GM21737 (cell line): ENCODE data around the gene CHGA.

Source experiments
- ATAC-seq: cut with Tn5 transposase; IDR thresholded peaks from one replicate; pipeline ENCODE4 v1.9.1; 2021; ENCODE audit warnings: mild to moderate bottlenecking, moderate library complexity; ENCODE audit not compliant: unreplicated experiment

Gene CHGA

GRCh38 chr14:92903359-92903758 lies 19.6 kb upstream of the CHGA start:
- ATAC-seq: no peak

- ATAC-seq: no peak
Observed at GRCh38 chr14:92905667-92906066, 17.3 kb upstream of the CHGA start.

GRCh38 chr14:92906420-92906819 lies 16.5 kb upstream of the CHGA start:
- no peak for ATAC-seq

- no peak for ATAC-seq
Observed at GRCh38 chr14:92906823-92907222, 16.1 kb upstream of the CHGA start.

DNA sequence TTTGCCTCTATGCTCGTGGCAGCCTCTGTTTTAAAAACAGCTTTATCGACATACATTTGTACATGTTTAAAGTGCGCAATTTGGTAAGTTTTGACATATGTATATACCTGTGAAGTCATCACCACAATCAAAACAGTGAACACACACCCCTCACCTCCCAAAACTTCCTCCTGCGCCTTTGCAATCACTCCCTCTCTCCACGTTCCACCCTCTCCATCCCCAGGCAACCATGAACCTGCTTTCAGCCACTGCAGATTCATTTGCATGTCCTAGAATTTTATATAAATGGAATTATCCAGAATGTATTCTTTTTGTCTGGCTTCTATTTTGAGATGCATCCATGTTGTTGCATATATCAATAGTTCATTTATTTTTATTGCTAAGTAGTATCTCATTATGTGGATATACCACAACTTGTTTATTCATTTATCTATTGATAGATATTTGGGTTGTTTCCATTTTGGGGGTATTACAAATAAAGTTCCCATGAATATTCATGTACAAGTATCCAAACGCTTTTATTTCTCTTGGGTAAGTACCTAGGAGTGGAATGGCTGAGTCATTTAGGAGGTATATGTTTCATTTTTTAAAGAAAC lies 15.5 kb upstream of the CHGA start:
- no peak for ATAC-seq

DNA sequence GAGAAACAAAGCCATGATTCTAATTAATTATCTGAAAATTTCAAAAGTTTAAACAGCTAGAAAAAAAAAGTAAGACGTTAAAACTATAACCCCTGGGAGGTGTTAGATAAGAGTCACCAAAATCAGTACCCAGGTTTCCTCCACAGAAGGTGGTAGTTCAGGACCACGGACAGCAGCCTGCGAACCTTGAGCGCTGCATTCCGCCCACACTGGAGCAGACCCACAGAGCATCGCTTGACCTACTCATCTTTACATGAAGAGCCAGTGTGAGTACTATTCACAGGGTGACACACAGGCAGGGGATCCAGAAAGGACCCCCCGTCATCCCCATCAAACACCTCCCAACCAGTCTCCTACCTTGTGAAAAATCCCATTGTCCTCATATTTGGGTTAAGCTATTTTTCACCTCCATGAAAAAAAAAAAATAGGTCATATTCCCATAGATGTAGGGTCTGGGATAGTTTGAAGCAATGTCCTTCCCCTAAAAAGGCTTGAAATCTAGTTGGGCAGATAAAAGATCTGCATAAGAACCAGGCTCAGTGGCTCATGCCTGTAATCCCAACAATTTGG lies 8.8 kb upstream of the CHGA start:
- no peak for ATAC-seq

GRCh38 chr14:92916201-92916600 lies 6.7 kb upstream of the CHGA start:
- ATAC-seq: no peak

GRCh38 chr14:92917041-92917940 lies 5.7 kb upstream of the CHGA start:
- ATAC-seq: no peak

GRCh38 chr14:92917956-92918355 lies 5.0 kb upstream of the CHGA start:
- no peak for ATAC-seq

DNA sequence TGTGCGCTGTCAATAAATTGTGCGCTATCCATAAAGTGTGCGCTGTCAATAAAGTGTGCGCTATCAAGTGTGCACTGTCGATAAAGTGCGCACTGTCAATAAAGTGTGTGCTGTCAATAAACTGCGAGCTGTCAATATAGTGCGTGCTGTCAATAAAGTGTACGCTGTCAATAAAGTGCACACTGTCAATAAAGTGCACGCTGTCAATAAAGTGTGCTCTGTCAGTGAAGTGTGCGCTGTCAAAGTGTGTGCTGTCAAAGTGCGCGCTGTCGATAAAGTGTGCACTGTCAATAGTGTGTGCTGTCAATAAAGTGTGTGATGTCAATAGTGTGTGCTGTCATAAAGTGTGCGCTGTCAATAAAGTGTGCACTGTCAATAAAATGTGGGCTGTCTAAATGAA lies 2.9 kb upstream of the CHGA start:
- ATAC-seq: no peak

- no peak for ATAC-seq
Observed at GRCh38 chr14:92922155-92922735, 705 bp upstream of the CHGA start.

GRCh38 chr14:92923744-92924103 lies 774 bp downstream of the CHGA start:
- ATAC-seq: no peak

GRCh38 chr14:92924247-92924646 lies 1.3 kb downstream of the CHGA start:
- no peak for ATAC-seq

- ATAC-seq: no peak
Observed at GRCh38 chr14:92925446-92925845, 2.5 kb downstream of the CHGA start.

GRCh38 chr14:92926180-92926845 lies 3.4 kb downstream of the CHGA start:
- no peak for ATAC-seq

DNA sequence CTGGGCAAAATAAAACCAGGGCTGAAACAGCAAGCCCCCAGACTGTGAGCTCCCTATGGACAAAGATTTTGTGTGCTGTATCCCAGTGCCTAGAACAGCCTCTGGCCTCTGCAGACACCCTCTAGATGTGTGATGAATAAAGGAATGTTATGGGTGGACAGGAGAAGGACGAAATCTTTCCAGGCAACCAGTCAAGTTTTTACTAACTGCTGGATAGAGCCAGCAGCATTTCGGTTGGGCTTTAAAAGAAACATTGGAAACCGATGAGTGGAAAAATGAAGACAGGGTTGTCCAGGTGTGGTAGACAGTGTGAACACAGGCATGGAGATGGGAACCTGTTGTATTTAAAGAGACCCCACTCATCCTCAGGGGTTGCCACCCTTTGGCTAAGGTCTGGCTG lies 4.0 kb downstream of the CHGA start:
- no peak for ATAC-seq

DNA sequence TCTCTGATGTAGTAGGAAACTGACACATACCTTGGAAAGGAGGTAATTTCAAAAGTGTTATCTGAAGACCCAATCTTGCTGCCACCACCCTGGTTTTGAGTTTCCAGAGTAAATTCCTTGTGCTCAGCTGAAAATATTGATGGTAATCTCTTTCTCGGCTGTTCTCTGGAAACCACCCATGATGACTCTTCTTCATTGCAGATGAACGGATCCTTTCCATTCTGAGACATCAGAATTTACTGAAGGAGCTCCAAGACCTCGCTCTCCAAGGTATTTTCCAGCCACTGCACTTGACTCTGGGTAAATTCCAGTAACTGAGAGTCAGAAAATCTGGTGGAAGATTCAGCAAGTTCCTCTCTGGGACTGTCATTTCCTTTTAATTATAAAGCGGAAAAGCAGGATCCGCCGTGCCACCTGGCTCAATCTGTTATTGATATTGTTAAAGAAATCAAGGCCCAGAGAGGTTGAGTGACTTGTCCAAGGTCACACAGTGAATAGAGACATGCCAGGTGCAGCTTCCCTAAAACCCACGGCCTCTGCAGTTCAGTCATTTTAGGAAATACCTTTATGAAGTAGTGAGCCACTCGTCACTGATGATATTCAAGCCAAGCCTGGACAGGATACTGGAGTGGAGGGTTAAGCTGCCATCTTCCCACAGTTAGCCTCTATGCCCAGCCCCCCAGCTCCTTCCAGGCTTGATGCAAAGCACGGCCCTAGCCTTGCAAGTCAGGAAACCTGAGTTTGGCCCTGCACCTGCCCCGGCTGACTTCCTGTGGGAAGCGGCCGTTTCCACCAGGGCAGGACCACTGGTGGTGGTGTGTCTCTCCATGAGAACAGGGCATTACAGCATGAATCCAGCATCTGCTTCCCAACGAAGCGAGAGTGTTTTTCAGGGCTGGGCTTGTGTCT lies 4.7 kb downstream of the CHGA start:
- ATAC-seq: no peak

- ATAC-seq: no peak
Observed at GRCh38 chr14:92928258-92928629, 5.3 kb downstream of the CHGA start.

DNA sequence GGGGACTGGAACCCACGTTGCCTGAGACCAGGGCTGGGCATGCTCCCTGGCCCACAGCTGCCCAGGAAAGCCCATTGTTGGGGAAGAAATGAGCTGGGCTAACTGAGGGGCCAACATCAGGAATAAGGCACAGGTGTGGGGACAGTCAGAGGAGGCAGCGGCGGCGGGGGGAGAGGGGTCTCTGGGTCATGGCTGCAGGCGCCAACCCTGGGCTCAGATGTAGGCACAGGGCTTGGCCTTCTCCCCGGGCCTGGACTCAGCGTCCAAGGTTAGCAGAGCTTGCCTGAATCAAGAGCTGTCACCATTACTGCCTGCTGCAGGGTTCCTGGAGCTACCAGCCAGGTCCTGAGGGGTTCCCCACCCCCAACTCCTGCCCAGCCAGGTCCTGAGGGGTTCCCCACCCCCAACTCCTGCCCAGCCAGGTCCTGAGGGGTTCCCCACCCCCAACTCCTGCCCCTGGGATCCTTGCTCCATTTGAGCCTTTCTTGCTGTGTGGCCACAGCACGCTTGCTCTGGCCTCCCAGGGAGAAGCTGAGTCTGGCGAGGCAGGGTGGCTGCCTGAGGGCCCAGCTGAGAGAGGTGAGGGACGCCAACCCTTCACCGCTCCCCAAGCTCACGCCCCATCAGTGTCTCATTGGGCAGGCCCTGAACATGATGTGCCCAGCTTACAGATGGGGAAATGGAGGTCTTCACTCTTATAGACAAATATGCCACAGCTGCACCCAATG lies 6.2 kb downstream of the CHGA start:
- no peak for ATAC-seq
